Stimulated activated CD4-positive, alpha-beta T cell treated with anti-CD3 and anti-CD28 coated beads, Interleukin-1b, Interleukin-23, amount 100 ng/mL, for 1 hour (primary cell): ENCODE results near the gene CERS3.

ENCODE experiments used
- DNase-seq, 2 donors: peaks; one replicate each; pipeline ENCODE4 v3.0.0-alpha.2; 2020; ENCODE audit warnings: low read depth in 2 of 2

CERS3 gene

DNA sequence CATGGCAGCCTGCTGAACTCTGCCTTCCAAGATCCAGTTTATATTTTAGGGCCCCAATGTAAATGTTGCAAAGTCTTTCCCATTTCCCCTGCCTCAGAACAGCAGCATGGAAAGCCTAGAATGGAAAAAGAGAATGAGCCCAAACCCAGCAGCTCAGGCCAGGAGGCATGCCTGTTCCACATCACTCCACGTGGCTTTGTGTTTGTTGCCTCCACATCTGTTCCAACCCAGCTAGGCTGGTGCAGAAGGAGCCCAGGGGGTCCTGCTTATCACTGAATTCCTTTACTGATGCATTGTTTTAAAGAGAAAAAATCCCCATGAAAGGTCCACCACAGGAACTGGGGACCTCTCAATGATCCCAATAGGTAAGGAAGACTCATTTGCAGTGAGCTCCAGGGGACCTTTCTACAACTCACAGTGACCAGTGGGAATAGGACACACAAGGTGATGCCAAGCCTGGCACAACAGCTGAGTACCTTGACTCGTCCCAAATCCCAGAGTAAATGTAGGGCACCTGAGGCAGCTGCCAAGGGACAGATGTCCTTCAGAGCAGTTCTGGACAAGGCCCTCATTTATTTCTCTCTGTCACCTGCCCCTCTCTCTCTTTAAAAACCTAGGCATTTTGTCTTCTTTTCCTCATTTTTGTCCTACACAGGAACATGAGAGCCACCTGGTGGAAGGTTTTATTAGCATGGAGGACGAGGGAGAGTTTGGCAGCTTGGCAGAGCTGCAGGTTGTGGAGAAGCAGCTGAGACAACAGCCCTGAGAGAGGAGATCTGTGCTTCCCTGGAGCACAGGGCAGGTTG, 145.2 kb downstream of the CERS3 start:
- DNase-seq: no peak

DNA sequence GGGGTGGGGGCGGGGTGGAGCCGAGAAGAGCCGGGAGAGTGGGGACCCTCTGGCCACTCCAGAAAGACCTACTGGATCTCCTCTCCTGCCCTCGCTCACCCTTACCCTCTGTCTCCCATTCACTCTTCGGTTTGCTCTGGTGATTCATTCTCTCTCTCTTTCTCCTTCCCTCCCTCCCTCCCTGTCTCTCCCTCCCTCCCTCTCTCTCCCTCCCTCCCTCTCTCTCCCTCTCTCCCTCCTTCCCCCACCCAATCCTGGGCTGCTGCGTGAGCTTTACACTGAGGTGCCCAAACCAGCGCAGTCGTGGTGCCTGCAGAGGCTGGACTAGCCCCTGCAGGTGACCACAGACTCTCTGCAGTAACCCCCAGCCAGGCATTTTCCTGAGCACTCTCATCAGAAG, 154.8 kb downstream of the CERS3 start:
- DNase-seq: no peak

GRCh38 chr15:100373120-100373896, 155.4 kb downstream of the CERS3 start:
- DNase-seq: no peak

GRCh38 chr15:100372739-100373119, 156.0 kb downstream of the CERS3 start:
- no peak for DNase-seq

- DNase-seq: no peak
Observed at GRCh38 chr15:100355342-100355741, 173.4 kb downstream of the CERS3 start.

DNA sequence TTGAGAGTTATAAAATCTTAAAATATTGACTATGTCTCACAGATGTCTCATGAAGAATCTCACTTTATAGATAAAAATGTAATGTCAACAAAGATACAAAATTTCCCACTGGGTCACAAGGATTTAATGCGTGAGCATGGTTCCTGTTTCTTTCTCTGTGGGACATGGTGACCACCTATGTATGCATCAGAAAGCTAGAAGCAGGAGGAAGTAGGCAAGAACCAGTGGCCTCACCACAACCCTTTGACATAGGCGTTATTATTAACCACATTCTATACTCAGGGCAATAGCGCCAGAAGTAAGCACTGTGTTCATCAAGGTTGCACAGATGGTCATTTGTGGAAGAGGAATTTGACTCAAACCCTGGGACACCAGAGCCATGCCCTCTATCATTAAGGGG, 175.3 kb downstream of the CERS3 start:
- DNase-seq: no peak

DNA sequence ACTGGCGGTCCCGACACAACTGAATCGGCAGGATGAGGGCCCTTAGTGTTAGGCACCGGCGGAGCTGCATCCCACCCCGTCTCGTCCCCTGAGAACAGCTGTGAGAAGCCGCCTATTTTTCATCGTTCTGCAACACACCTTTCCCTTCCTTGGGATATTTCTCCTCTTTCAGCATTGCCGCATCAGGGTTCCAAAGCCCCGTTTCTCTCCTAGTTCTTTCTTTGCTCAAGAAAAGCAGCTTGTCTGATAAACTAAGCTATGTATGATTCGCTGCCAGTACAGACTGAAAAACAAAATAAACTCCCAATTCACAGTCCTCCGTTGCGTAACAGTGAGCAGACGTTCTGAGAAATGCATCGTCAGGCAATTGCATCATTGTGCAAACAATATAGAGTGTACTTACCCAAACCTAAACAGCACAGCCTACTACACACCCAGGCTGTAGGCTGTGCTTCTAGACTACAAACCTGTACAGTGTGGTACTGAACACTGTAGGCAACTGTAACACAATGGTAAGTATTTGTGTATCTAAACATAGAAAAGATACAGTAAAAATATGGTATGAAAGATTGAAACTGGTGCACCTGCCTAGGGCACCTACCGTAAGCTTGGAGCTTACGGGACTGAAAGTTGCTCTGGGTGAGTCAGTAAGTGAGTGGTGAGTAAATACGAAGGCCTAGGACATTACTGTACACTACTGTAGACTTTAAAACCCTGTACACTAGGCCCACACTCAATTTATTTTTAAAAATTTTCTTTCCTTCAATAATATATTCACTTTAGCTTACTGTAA, 178.1 kb downstream of the CERS3 start:
- no peak for DNase-seq
